Vagina (tissue), 2 donors: ENCODE results near the gene CDH4. TPM values are rescaled to one million over a fixed set of nuclear protein-coding genes. Genes with fewer than 3 reads are reported as not detected.

ENCODE experiments used
- DNase-seq, 2 donors: peaks; one replicate each; pipeline ENCODE4 v3.0.0-alpha.2; 2017; ENCODE audit errors: extremely low spot score in 2 of 2
- H3K27ac ChIP-seq: fragments of 200-600 bp; sonication (generic); one replicate; pipeline ENCODE4 v1.5.1; 2019
- H3K27me3 ChIP-seq: fragments of 200-600 bp; sonication (generic); one replicate; pipeline ENCODE4 v1.5.1; 2019
- H3K36me3 ChIP-seq, 2 donors: fragments of 200-600 bp; sonication (generic); one replicate each; pipeline ENCODE4 v1.5.1; 2017 to 2019
- H3K4me1 ChIP-seq: fragments of 200-600 bp; sonication (generic); one replicate; pipeline ENCODE4 v1.5.1; 2019
- H3K4me3 ChIP-seq, 2 donors: fragments of 200-600 bp; sonication (generic); 1 replicate in 1 of 2; 2 replicates in 1 of 2; pipeline ENCODE4 v1.5.1; 2016 to 2019
- H3K9me3 ChIP-seq: fragments of 200-600 bp; sonication (generic); one replicate; pipeline ENCODE4 v1.5.1; 2019
- POLR2A ChIP-seq, 2 donors: fragments of 450-650 bp; IDR thresholded peaks; one replicate each; pipeline ENCODE4 v1.6.1; 2017; ENCODE audit warnings: antibody characterized with exemption in 2 of 2, mild to moderate bottlenecking in 2 of 2, moderate library complexity in 2 of 2
- POLR2AphosphoS5 ChIP-seq, 2 donors: sonication (generic); formaldehyde crosslinking; IDR thresholded peaks; one replicate each; pipeline ENCODE4 v1.9.0; 2017; ENCODE audit warnings: antibody characterized with exemption in 2 of 2, mild to moderate bottlenecking in 2 of 2, low read depth in 1 of 2; ENCODE audit not compliant: insufficient read depth in 1 of 2
- intact Hi-C: fragments of 100-400 bp; cut with DNase I; formaldehyde crosslinking; loops from one replicate; pipeline ENCODE4 v1.15.1; 2023
- total RNA-seq: library from RNA; depleted of rRNA; stranded (reverse); fragments of >200 nt; gene quantifications from one replicate; pipeline ENCODE4 v1.2.3, GENCODE V29; 2016
- TF ChIP-seq, protein P1 (sequence below), 3 experiments: fragments of 450-650 bp in 2 of 3; fragments of 200-600 bp in 1 of 3; sonication (generic) in 1 of 3; IDR thresholded peaks; one replicate each; pipeline ENCODE4 v1.5.1; 2017 to 2019; ENCODE audit warnings: antibody characterized with exemption in 3 of 3, mild to moderate bottlenecking in 2 of 3, moderate library complexity in 2 of 3

CDH4 gene
- total RNA-seq, 1 donor from 2014 or later, result 0.25 TPM

GRCh38 chr20:61354901-61355495 is 102.9 kb downstream of the CDH4 start:
- Histone ChIP-seq H3K27me3 (no peaks in the 10 kb centered on the region), H3K4me1 (no peaks in the 10 kb centered on the region), H3K9me3 (no peaks in the 10 kb centered on the region), H3K4me3 (no peak overlapping the region), H3K27ac (no peak overlapping the region), H3K36me3 (no peaks in the 10 kb centered on the region)
- intact Hi-C loops, result no loop called here
- DNase-seq, result no peak
- no peak for TF ChIP-seq POLR2A (IDR thresholded peaks at IDR 0.05)
- TF ChIP-seq, protein P1, sequence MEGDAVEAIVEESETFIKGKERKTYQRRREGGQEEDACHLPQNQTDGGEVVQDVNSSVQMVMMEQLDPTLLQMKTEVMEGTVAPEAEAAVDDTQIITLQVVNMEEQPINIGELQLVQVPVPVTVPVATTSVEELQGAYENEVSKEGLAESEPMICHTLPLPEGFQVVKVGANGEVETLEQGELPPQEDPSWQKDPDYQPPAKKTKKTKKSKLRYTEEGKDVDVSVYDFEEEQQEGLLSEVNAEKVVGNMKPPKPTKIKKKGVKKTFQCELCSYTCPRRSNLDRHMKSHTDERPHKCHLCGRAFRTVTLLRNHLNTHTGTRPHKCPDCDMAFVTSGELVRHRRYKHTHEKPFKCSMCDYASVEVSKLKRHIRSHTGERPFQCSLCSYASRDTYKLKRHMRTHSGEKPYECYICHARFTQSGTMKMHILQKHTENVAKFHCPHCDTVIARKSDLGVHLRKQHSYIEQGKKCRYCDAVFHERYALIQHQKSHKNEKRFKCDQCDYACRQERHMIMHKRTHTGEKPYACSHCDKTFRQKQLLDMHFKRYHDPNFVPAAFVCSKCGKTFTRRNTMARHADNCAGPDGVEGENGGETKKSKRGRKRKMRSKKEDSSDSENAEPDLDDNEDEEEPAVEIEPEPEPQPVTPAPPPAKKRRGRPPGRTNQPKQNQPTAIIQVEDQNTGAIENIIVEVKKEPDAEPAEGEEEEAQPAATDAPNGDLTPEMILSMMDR (IDR thresholded peaks at IDR 0.05), result no peak
- TF ChIP-seq POLR2AphosphoS5 (IDR thresholded peaks at IDR 0.05; ENCODE audit: insufficient read depth in 1 of 2, low read depth in 1 of 2), result no peak

GRCh38 chr20:61355585-61355984 is 103.5 kb downstream of the CDH4 start:
- Histone ChIP-seq H3K4me1 (no peaks in the 10 kb centered on the region), H3K4me3 (no peak overlapping the region), H3K36me3 (no peaks in the 10 kb centered on the region), H3K27me3 (no peaks in the 10 kb centered on the region), H3K9me3 (no peaks in the 10 kb centered on the region), H3K27ac (no peak overlapping the region)
- intact Hi-C loops, result no loop called here
- TF ChIP-seq POLR2AphosphoS5 (IDR thresholded peaks at IDR 0.05; ENCODE audit: insufficient read depth in 1 of 2, low read depth in 1 of 2) (no peak), POLR2A (IDR thresholded peaks at IDR 0.05) (no peak)
- TF ChIP-seq, protein P1 (IDR thresholded peaks at IDR 0.05), result no peak
- no peak for DNase-seq

DNA sequence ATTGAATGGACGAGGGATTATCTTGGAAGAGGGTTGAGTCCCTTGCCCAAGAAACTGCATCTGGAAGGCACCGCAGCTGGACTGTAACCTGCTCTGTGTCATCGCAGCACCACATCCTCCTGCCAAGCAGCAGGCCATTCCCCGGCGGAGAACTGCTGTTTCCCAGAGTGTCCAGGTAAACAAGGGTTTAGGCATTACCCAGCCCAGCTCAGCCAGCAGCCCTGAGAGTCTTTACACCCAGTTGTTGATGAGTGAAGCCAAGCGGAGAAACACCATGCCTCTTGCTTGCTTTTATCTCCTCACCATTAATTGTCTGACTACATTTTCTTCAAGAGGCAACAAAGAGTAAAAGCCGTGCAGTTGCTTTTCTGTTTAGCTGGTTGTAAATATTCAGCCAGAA is 104.1 kb downstream of the CDH4 start:
- Histone ChIP-seq H3K27me3 (no peaks in the 10 kb centered on the region), H3K36me3 (no peaks in the 10 kb centered on the region), H3K27ac (no peak overlapping the region), H3K9me3 (no peaks in the 10 kb centered on the region), H3K4me1 (no peaks in the 10 kb centered on the region), H3K4me3 (no peak overlapping the region)
- intact Hi-C loops, result no loop called here
- no peak for DNase-seq
- no peak for TF ChIP-seq POLR2A (IDR thresholded peaks at IDR 0.05)
- TF ChIP-seq POLR2AphosphoS5 (IDR thresholded peaks at IDR 0.05; ENCODE audit: insufficient read depth in 1 of 2, low read depth in 1 of 2), result no peak
- TF ChIP-seq, protein P1 (IDR thresholded peaks at IDR 0.05), result no peak

DNA sequence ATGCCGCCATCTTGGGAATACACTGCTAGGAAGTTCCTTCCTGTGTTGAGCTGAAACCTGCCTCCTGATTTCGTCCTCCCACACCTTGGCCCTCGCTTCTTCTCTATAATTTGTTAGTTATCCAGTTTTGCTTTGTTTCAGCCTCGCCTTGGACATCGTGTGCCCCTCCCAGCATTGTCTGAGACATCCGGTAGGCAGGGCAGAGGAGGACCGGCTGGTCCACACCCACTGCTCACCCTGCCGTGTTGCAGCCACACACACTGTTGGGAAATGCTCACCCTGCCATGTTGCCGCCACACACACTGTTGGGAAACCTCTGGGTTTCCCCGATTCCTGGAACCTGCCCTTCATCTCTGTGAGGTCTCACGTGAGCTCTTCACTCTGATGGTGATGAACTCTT is 105.1 kb downstream of the CDH4 start:
- DNase-seq, result no peak
- intact Hi-C loops, result no loop called here
- no peaks in the 10 kb centered on the region for H3K27me3 ChIP-seq
- no peaks in the 10 kb centered on the region for H3K9me3 ChIP-seq
- no peaks in the 10 kb centered on the region for H3K4me1 ChIP-seq
- H3K4me3 ChIP-seq, result no peak overlapping the region
- H3K27ac ChIP-seq, result no peak overlapping the region
- TF ChIP-seq POLR2AphosphoS5 (IDR thresholded peaks at IDR 0.05; ENCODE audit: insufficient read depth in 1 of 2, low read depth in 1 of 2) (no peak), POLR2A (IDR thresholded peaks at IDR 0.05) (no peak)
- TF ChIP-seq, protein P1 (IDR thresholded peaks at IDR 0.05), result no peak
- H3K36me3 ChIP-seq, result no peaks in the 10 kb centered on the region

- intact Hi-C loops, result no loop called here
- Histone ChIP-seq H3K9me3 (no peaks in the 10 kb centered on the region), H3K27ac (no peak overlapping the region), H3K27me3 (no peaks in the 10 kb centered on the region), H3K36me3 (no peaks in the 10 kb centered on the region), H3K4me3 (no peak overlapping the region), H3K4me1 (no peaks in the 10 kb centered on the region)
- DNase-seq, result no peak
- no peak for TF ChIP-seq POLR2A (IDR thresholded peaks at IDR 0.05)
- TF ChIP-seq, protein P1 (IDR thresholded peaks at IDR 0.05), result no peak
- no peak for TF ChIP-seq POLR2AphosphoS5 (IDR thresholded peaks at IDR 0.05; ENCODE audit: insufficient read depth in 1 of 2, low read depth in 1 of 2)
Measured at GRCh38 chr20:61359254-61359653, 107.2 kb downstream of the CDH4 start.
